HG03108 (cell line): ENCODE measurements around the gene PSMD5.
"Not testable (repeated sequence)": the region's sequence is repeated elsewhere in the genome, so short reads cannot be mapped to it uniquely, and the experiment has no call there.

Experiments
- ATAC-seq: cut with Tn5 transposase; IDR thresholded peaks from one replicate; pipeline ENCODE4 v1.9.1; 2021; ENCODE audit warnings: moderate library complexity; ENCODE audit not compliant: unreplicated experiment

The PSMD5 gene

DNA sequence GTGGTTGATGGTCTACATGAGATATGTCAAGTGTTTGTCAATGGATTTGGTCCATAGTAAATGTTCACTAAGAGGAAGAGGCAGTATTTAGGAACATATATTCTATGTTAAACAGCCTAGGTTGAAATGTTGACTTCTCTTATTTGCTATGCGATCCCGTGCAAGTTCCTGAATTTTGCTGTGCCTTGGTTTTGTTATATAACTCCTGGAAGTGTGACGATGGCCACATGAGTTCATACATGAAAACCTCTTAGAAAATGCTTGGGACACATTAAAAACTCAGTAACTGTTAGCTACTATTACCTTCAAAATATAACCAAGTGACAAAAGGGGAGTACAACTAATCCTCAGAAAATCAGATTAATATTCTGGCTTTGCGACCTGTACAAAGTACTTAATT lies 27.6 kb downstream of the PSMD5 start:
- no peak for ATAC-seq

DNA sequence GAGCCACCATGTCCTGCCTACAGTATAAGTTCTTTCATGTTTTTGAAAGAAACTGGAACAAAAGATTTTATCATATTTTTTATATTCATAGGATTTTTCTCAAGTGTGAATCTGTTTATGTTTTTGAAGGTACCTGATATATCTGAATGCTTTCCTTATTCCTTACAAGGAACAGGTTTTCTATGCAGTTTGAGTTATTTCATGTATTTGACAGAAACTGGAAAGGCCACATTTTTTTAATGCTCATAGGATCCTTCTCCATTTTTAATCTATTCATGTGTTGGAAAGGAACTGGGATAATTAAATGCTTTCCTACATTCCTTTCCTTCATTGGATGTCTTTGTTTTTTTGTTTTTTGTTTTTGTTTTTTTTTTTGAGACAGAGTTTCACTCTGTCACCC lies 33.8 kb downstream of the PSMD5 start:
- ATAC-seq: no peak

DNA sequence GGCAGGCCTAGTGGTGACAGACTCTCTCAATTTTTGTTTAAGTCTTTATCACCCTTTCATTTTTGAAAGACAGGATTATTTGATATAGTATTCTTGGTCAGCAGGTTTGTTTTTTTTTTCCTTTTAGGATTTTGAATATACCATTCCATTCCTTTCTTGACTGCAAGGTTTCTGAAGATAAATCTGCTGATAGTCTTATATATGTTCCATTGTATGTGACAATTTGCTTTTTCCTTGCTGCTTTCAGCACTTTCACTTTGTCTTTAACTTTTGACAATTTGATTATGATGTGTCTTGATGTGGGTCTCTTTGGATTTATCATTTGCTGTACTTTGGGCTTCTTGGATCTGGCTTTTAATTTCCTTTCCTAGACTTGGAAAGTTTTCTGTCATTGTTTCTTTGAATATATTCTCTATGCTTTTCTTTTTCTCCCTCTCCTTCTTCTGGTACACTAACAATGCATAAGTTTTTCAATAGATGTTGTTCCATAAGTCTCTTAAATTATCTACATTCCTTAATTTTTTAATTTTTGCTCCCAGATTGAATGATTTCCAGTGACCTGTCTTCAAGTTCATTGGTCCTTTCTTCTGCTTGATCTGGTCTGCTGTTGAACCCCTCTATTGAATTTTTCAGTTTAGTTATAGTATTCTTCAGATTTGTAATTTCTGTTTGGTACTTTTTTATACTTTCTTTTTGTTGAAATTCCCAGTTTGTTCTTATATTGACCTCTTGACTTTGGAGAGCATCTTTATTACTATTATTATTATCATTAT lies 34.9 kb downstream of the PSMD5 start:
- no peak for ATAC-seq

DNA sequence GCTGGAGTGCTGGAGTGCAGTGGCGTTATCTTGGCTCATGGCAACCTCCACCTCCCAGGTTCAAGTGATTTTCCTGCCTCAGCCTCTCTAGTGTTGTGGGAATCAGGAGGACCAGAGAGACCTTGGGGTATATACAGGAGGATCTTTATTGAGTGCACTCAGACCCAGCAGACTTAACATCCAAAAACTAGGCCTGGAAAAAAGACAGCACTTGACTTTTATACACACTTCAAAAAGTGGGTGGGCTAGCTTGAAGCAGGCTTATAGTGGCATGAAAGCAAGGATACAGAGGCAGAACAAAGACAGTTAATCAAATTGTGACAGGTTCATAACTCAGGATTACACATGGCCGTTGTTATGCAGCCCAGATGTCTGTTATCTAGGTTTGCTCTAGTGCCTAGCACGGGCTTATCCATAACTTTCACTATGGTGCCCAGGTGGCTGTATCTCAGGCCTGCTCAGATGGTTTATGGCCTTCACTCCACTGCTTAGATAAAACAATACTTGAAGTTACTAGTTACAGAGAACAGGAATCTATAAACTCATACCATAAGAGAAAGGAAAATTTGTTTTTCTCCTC lies 37.8 kb downstream of the PSMD5 start:
- not testable (repeated sequence) for ATAC-seq

DNA sequence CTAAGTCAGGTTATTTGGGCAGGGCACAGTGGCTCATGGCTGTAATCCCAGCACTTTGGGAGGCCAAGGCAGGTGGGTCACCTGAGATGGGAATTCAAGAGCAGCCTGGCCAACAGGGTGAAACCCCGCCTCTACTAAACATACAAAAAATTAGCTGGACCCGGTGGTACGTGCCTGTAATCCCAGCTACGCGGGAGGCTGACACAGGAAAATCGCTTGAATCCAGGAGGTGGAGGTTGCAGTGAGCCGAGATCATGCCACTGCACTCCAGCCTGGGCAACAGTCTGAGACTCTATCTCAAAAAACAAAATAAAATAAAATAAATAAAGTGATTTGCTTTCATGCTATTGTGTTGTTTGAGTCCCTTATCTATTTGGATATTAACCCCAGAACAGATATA lies 41.3 kb downstream of the PSMD5 start:
- ATAC-seq: no peak

DNA sequence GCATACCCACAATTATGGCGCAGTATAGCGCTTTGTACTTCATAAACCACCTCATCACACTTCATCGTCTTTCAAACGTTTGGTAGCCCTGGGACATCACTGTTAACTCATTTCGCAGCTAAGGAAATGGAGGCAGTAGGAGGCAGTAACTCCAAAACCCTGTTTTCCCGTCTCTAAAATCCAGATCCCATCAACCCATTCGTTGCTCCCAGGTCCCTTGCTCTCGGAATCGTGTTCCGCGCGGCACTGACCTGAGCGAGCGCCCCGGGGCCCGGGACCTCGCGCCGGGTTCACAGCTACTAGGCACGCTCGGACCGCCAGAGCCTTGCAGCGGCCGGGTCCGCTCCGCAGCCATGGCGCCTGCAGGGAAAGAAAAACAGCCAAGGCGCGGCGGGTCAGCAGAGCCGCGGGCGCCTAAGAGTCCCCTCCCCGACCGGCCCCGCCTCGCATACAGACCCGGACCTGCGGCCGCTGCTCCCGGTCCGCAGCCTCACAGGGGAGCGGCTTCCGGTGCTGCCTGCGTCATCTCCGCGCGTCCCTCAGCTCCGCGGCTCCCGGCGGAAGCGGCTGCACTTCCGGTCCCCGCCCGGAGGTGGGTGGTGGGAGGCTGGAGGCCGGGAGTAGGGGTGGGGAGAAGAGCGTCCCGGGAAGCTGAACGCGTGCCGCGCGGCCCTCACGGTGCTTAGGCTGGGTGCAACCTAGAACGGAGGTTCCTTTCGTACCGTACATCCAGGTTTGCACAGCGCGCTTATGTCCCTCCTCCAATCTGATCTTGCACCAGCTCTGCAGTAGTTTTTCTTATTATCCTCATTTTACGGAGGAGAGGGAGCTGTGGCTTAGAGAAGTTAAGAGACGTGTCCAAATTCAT lies 49.6 kb downstream of the PSMD5 start, which contains the start of gene FBXW2:
TSS of gene FBXW2 (minus strand) at position 519 of the 868 bp plus-strand sequence. CDS start 5,158 bp downstream, outside the sequence.
- ATAC-seq: peak; percentile 94

DNA sequence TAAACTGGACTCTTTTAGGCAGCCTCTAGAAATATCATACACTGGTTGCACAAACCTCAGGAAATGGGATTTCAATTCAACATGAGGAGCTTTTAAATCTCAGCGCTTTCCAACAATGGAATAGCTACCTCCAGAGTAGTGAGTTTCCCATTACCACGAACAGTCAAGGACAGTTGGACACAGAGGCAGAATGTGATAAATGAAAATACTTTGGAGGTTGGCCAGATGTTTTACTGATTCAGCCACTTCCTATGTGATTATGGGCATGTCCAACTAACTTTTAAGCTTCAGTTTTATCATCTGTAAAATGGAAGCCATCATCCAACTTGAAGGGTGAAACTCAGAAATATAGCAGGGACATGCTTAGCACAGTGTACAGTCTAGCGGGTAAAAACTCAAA lies 51.6 kb downstream of the PSMD5 start:
- ATAC-seq: no peak

DNA sequence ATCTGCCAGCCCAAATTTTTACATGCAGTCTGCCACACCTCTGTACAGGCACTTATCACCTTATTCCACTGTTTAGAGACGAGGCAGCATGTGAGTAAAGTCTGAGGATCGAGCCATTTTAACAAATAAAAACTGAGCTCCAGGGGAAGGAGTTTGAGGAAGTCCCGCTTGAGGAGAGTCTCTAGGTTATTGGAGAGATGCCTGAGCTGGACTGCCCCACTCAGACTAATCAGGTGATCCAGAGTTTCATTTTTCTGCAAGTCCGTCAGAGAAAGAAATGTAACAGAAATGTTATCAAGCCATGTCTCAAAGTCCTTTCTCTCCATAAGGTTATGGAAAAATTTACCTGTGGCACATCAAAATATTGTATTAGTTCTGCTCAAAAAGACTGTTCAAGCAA lies 54.8 kb downstream of the PSMD5 start:
- ATAC-seq: no peak

DNA sequence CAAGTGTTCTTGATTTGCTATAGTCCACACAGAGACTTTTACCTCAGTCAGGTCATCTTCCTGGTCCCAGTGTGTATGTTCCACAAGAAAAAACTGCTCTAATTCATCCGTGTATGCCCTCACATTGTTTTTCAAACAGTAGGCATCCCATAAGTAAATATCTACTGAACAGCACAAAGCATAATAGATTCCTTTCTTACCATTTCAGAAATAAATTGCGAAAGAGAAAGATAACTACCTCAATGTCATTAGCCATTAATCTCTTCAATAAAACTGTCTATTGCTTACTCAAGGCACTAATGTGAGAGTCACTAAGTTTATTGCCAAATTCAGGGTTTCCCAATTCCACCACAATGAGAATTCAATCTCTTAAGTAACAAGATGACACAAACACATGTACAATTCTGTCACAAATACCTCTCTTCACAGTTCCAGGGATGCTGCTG lies 59.1 kb downstream of the PSMD5 start:
- no peak for ATAC-seq

DNA sequence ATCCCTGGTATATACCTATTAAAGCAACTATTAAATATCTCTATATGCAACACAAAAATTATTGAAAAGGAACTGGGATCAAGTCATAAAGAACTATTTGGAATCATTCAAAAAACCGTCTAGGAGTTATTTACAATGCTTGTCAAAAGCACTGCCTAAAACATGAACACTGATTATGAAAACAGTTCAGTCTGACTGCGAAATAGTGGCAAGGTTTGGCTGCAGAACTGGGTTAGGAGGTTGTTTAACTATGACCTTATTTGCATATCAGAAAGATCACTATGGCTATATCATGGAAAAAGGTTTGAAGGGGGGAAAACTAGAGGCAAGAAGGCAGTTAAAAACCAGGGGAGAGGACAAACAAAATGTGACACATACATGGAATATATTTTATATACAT lies 61.5 kb downstream of the PSMD5 start:
- no peak for ATAC-seq

DNA sequence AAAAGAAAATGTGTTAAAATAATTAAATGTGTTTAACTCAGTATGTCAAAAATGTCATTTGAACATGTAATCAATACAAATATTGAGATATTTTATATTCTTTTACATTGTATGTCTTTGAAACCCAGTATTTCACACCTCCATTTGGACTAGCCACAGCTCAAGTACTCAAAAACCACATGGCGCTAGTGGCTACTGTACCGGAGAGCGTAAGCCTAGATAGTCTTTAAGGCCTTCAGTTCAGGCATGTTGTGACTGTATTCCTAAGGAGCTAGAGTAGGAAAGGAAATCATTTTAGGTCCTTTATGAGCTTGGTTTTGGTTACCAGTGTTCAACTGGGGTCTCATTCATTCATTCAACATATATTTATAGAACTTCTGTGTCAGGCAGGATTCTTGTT lies 62.4 kb downstream of the PSMD5 start:
- no peak for ATAC-seq

DNA sequence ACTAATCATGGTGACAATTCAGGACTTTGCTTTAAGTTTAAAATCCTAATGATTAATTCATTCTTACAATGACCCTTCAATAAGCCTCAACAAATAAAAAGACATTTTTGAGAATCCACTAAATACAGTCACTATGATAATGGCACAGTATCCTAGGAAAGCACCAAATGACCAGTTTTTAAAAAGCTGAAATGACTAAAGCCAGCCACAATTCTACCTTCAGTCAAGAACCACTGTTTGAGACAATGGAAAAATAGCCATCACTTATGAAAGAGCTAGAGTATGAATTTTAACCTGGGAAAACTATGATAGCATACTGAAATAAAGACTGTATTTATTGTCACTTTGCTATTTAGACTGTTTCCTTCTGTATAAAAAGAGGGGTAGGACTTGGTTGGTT lies 63.5 kb downstream of the PSMD5 start:
- no peak for ATAC-seq

DNA sequence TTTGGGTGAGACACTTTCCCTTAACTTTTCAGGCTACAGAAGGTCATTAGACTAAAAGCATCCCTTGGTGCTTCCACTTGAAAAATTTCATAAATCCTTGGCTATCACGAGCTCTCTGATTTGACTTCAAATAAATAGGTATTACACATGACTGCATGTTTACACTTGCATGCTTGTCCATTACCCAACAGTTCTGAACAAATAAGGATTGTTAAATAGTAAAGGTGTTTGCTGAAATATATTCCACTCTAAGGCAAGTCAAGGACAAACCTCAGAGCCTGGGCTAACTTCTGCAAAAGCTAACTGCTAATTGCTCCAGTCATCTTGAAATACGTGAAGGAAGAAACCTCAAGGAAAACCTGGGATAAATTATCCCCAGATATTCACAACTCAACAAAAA lies 64.0 kb downstream of the PSMD5 start:
- ATAC-seq: no peak

DNA sequence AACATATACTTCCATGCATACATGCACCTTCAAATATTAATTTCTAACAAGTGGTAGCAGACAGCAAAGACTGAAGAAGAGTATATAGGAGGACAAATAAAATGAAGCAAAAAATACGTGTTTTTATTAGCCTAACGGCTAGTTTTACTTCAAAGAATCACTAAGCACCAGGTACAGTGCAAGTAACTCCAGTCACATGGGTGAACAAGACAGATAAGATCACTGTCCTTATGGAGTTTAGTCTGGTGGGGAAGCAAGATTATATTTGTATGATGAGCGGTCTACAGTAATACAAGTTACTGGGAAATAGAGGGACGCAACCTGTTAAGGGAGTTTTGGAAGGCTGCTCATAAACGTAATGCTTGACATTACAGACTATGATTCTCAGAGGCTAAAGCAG lies 65.5 kb downstream of the PSMD5 start:
- ATAC-seq: no peak

DNA sequence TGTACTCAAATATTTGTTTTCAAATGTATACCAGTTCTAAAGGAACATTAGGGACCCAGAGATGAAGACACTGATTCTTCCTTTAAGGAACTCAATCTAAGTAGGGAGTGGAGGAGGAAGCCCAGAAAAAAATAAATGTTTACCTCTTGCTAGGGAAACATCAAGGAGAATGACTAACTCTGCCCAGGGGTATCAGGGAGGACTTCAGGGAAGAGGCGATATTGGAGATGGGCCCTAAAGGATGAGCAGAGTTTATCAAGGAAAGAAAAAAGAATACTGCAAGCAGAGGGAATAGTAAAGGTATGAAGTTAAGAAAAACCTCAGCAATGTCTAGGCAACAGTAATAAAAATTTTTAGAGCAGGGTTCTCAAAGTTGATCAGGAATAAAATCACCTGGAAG lies 65.9 kb downstream of the PSMD5 start:
- no peak for ATAC-seq

DNA sequence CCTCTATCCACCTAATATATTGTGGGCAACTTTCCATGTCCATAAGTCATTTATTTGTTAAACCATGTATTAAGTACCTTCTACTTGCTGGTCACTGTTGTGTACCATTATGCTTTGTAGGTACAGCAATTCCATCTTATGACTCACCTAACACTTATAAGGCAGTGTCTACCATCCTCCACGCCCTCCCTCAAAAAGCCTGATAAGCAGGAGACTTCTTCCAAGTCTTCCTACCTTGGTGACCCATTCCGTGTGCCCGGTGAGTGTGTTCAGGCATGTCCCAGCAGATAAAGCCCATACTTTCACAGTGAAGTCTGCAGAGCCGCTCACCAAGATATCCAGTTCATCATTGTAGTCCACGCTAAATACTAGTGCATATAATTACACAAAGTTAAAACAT lies 66.9 kb downstream of the PSMD5 start:
- no peak for ATAC-seq

DNA sequence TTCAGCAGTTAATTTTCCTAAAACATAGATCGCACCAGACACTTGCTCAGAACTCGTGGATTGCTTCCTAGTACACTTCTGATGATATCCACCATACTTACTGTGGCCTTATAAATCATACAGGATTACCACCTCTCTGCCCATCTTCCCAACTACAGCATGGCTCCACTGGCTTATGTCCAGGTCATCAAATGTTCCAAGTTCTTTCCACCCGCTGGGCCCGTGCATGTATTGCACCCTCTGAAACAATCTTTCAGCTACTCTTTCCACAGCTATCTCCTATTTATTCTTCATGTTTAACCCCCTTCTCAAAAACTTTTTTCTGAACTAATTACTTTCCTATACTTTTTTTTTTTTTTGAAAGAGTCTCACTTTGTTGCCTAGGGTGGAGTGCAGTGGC lies 68.0 kb downstream of the PSMD5 start:
- ATAC-seq: no peak

DNA sequence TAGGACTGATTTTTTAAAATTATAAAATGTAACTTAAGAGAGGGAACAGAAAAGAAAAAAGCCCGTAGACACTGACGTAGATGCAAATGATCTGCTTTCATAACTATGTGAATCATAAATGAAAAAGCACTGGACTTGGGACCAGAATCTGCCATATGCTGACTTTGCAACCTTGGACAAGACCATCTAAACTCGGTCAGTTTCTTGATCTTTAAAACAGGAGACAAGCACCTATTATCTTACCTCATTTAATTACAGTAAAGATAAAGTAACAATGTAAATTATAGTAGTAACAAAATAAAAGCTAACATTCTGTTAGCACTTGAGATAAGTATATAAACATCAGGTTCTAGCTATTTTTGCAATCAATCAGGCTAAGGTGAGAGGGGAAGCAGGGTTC lies 69.5 kb downstream of the PSMD5 start:
- no peak for ATAC-seq

DNA sequence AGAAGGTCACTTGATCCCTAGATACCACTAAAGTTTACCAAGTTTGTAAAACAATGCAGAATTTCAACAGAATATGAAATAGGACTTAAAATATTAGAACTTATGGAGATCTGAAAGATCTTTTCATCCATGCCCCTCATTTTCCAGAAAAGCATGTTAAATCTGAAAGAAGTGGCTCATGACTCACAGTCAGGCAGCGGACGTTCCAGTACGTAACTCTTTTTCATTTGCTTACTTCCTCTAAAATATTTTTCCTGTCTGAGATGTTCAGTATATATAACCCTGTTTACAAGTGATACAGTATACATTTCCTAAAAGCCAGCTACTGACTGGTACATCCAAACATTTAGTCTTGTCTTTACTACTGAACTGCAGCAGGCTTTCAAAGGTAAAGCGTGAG lies 71.8 kb downstream of the PSMD5 start:
- ATAC-seq: no peak

DNA sequence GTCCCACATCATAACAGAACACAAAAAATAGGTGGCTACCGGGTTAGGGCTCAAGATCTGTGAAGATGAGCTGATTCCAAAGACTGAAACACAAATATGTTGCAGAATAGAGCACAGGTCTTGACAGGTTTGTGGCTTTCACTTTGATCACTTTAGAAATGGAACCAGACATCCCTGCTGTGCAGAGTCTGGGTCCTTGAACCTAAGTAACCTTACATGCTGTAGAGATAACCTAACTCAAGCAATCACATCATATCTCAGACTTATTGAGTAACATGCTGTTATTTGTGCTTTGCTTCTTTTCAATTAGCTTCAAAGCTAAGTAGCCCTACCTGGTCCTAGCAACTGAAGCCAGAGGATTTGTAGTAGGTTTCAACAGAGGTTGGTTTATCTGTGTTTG lies 73.8 kb downstream of the PSMD5 start:
- ATAC-seq: no peak

DNA sequence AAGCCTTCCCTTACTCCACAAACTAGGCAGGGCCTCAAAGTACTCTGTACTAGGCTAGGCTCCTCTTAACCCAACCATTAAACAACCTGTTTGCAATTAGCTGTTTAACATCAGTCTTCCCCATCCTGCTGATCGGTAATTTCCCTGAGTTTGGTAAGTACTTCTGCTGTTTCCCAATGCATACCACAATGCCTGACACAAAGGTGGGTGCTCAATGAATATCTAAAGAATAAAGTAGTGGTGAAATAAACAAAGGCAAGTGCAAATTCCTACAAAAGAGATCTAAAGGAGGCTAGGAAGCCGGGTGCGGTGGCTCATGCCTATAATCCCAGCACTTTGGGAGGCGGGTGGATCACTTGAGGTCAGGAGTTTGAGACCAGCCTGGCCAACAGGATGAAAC lies 74.5 kb downstream of the PSMD5 start:
- ATAC-seq: no peak

DNA sequence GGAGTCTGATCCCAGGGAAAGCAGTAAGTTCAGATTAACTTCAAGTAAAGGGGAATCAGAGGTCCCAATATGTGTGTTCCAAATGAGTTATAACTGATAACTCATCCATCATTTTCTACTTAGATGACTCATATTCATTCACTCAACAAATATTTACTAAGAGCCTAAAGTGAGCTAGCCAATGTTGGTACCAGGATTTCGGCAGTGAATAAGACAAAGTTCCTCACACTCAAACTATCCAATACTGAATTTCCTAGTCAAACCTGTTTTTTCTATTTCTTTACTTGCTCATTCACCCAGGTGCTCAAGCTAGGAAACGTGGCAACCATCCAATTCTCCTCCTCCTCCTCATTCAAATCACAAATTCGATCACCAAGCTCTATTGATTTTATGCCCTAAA lies 75.3 kb downstream of the PSMD5 start:
- no peak for ATAC-seq
